IPS-18c (cell line): ENCODE data around the gene HRAS.

Source experiments
- H3K4me3 ChIP-seq: 2 replicates; pipeline ENCODE4 v1.7.0; 2013; ENCODE audit warnings: low read depth, mild to moderate bottlenecking, low read length, moderate library complexity; ENCODE audit not compliant: insufficient read depth
- H3K9me3 ChIP-seq: one replicate; pipeline ENCODE4 v1.6.1; 2013; ENCODE audit warnings: mild to moderate bottlenecking, low read length, moderate library complexity; ENCODE audit not compliant: control insufficient read depth, insufficient read depth

HRAS gene

DNA sequence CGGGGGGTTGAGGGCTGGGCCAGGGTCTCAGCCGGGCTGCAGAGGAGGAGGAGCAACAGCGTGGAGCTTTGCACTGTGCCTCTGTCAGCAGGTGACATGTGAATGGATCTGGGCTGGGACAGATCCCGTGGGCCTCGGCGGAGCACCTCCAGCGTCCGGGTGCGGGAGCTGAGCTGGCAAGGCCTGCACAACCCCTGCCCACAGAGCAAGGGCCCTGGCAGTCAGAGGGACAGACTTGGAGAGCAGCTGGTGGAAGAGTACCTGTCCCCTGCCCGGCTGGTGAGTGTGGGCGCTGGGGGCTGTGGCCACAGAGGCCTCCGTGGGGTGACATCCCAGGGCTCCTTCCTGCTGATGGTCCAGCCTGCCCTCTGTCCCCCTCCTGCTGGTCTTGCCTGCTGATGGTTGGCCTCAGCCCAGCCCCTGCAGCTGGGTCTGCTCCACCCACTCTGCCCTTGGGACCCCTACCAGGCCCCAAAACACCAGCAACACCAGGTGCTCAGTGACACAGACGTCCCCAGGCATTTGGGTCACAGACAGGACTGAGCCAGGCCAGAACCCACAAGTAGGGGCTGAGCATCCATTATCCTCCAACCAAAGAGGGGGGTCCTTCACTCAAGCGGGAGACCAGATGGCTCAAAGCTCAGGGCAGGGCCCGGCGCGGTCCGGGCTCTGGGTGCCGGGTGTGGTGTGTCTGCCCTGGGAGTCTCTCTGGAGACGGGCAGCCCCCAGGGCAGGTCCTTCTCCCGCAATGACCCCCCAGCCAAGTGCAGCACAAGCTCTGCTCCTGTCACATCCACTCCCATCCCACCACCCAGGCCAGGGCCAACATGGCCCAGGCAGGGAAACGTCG, 5.4 kb upstream of the HRAS start:
- Histone ChIP-seq H3K4me3 (no peak overlapping the region), H3K9me3 (no peaks in the 10 kb centered on the region)

DNA sequence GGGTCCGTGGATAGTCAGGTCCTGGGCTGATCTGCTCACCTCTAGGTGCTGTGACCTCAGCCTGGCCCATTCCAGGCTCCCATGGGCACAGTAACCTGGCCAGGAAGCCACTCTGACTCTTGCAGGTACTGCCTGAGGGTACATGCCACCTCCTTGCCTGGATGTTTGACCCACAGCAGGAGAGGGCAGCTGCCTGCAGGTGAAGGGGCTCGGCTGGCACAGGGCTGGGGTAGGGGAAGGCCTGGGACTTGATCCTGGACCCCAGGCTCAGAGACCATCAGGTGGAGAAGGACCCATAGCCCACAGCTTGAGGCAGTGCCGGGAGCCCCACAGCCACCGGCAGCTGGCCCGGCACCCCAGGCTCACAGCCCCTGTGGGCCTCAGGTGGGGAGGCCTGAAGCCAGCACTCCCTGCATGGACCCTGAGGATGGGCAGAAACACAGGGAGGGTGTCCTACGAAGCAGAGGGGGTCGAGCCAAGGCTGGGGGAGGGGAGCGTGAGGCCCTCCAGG, 4.7 kb upstream of the HRAS start:
- Histone ChIP-seq H3K9me3 (no peaks in the 10 kb centered on the region), H3K4me3 (no peak overlapping the region)

DNA sequence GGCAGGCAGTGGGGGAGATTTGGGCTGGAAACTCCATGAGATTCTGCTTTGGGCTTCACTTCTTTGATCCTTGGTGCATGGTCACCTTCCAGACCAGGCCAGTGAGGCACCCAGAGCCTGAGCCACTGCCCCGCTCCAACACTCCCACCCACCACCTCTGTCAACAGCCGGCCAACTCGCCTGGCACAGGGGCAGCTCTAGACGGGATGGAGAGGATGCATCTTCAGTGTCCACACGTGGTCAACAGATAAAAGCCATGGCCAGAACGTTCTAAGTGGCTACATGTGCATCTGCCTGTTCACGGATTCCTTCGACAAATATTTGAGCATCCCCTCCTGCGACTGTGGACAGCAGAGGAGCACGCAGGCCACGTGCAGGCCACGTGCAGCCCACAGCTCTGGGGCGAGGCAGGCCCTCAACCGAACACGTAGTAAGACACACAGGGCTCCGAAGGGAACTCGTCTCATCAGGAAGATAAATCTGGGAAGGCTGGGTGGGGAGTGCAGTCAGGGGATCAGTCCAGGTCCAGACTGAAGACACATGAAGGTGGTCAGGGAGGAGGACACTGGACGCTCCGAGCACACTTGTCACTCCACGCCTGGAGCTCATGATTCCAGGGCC, 3.2 kb upstream of the HRAS start:
- Histone ChIP-seq H3K9me3 (no peaks in the 10 kb centered on the region), H3K4me3 (0 out of 2 replicates have a peak overlapping the region, but pooled peaks have one; percentile 15)

DNA sequence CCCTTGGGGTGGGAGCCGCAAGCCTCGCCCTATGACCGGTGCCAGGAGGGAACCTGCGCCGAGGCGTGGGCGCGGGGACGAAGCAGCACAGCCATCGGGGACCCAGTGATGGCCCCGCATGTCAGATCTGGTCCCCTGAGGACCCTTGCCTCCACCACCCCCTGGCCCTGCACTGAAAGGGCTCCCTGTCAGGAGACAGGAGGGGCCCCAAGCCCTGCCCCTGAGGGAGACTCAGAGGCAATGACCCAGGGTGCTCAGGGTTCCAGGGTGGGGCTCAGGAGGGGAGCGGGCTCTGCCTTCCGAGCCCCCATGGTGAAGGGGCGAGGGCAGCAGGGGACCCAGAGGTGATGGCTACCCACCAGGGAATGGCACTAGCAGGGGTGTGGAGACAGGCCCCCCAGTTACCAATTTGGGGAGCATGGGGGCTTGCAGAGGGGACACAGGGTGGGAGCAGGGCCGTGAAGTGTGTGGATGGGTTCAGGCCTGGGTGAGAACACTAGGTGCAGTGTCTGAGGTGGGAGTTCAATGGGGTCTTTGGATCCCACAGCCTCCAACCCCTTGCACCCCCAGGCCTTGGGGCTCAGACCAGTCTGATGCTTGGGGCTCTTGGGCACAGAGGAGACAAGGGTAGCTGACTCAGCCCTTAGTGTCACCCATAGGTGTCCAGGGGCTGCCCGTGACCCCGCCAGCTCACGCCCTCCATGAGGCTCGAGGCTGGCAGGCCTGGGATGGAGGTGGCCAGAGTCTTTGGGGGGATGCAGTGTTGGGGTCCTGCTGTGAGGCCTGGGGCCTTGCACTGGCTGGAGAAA, 2.5 kb upstream of the HRAS start:
- peak overlapping the region; percentile 52 for H3K4me3 ChIP-seq
- no peaks in the 10 kb centered on the region for H3K9me3 ChIP-seq

DNA sequence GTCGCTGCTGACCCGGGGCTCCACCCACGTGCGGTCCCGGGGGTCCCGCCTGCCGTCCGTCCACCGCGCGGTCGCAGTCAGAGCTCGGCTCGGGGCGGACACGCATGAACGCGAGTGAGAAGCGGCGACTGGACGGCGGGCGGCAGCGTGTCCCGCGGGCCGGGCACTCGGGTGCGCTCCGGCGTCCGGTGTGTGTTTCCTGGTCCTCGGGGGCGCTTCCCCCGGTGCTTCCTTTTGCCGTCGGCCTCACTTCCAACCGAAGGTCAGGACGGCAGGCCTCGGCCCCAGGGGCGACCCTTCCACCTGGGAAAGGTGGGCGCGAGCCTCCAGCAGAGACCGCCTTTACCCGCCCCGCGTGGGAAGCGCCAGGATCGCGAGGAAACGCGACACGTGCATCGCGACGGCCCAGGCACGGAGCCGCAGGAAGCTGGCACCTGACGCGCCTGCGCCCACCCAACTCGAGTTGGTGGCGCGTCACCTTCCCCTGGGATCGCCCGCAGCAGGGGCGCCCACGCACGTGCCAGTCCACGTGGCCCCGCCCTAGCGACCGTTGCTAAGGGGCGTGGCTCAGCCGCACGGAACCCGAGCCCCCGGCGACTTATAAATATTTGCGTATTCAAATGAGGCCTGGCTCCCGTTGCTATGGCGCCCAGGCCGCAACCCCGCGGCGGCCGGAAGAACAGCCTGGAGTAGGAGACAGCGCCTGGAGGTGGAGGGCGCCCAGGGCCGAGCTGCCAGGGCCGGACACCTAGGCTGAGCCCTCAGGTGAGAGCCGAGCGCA, 1.7 kb upstream of the HRAS start, which contains the start of gene LRRC56:
LRRC56 (plus strand) TSS at position 687 of the 781 bp plus-strand sequence. CDS start 3,158 bp downstream, outside the sequence.
- Histone ChIP-seq H3K4me3 (peak within 1 kb of the TSS; percentile 52), H3K9me3 (no peaks in the 10 kb centered on the region)

DNA sequence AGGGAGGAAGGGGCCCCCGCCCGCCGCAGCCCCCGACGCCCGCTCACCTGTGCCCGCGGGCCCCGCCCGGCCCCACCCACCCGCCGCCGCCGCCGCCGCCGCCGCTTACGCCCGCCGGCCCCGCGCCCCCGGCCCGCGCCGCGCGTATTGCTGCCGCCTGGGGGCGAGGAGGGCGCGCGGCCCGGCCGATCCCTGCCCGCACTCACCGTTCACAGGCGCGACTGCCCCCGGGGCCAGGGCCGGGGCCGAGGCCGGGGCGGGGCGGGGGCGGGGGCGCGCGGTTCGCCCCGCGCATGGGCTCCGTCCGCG, 212 bp downstream of the HRAS start:
- Histone ChIP-seq H3K9me3 (no peaks in the 10 kb centered on the region), H3K4me3 (peak overlapping the region; percentile 80; the same call in 1 of the 2 replicates)

DNA sequence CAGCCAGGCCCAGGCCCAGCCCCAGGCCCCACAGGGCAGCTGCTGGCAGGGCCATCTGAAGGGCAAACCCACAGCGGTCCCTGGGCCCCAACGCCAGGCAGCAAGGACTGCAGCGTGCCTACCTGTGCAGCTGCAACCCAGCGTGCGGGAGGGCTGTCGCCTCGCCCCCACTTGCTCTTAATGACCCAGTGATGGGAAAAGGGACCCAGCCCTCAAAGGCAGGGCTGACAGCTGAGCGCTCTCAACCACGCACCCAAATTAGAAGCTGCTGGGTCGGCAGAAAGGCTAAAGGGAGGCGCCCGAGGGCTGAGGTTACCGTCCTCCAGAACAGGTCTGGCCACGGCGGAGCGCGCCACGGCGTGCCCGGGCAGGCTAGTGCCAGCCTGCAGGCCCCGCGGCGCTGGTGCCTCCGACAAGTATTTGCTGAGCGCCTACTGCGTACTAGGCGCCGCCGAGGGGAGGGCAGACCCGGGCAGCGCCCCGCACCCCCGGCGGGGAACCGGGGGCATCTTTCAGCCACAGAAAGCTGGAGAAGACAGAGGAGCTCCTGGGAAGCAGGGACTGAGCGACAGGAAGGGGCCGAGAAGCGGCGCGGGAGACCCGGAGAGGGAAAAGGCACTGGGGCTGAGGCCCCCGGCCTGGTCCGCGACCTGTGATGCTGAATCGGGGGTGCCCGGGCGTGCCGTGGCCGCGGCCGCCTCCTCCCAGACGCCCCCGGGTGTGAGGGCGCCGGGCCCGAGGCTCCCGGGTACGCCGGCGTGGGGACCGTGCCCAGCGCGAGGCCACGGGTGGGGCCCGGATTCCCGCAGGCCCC, 773 bp downstream of the HRAS start:
- Histone ChIP-seq H3K4me3 (peak overlapping the region; percentile 80), H3K9me3 (no peaks in the 10 kb centered on the region)

DNA sequence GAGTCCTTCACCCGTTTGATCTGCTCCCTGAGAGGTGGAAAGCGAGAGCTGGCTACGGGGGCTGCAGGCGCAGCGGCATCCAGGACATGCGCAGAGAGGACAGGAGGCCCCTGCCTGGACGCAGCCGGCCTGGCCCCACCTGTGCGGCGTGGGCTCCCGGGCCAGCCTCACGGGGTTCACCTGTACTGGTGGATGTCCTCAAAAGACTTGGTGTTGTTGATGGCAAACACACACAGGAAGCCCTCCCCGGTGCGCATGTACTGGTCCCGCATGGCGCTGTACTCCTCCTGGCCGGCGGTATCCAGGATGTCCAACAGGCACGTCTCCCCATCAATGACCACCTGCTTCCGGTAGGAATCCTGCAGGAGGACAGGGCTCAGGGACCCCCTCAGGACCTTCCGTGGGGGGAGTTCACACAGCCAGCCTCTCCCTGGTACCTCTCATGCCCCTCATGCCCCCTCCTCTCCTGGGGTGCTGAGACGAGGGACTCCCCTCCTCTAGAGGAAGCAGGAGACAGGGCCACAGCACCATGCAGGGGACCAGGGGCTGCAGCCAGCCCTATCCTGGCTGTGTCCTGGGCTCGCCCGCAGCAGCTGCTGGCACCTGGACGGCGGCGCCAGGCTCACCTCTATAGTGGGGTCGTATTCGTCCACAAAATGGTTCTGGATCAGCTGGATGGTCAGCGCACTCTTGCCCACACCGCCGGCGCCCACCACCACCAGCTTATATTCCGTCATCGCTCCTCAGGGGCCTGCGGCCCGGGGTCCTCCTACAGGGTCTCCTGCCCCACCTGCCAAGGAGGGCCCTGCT, 1.6 kb downstream of the HRAS start:
- H3K4me3 ChIP-seq: peak overlapping the region; percentile 80; the same call in 1 of the 2 replicates
- no peaks in the 10 kb centered on the region for H3K9me3 ChIP-seq

DNA sequence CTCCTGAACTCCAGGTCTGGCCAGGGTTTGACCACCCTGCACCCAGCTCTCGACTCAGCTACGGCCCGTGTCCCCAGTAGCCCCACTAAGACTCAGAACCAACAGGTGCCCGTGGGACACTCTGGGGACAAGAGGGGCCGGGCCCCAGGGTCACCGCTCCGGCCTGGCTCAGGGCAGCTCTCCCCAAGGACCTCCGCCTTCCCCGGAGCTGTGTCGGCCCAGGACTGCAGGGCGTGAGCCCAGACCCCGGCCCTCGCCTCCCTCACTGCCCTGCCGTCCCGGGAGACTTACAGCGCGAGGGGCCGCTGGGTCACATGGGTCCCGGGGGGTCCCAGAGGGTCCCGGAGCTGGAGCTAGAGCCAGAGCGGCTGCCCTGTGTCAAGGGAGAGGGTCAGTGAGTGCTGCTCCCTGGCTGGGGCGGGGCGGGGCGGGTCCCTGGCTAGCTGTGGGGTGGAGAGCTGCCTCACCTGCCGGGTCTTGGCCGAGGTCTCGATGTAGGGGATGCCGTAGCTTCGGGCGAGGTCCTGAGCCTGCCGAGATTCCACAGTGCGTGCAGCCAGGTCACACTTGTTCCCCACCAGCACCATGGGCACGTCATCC, 2.3 kb downstream of the HRAS start:
- H3K9me3 ChIP-seq: no peaks in the 10 kb centered on the region
- H3K4me3 ChIP-seq: no peak overlapping the region

DNA sequence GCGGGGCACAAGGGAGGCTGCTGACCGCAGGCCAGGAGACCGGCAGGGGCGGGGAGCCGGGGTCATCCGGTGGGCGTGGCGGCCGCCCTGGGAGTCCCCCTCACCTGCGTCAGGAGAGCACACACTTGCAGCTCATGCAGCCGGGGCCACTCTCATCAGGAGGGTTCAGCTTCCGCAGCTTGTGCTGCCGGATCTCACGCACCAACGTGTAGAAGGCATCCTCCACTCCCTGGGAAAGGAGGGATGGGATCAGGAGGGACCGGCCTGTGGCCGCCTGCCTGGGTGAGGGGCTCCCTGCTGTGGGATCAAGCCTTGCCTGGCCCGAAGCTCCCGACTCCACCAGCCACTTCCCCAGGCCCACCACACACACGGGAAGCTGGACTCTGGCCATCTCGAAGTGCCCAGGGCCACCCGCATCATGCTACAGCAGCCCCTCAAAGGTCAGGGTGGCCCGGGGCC, 2.8 kb downstream of the HRAS start:
- H3K9me3 ChIP-seq: no peaks in the 10 kb centered on the region
- no peak overlapping the region for H3K4me3 ChIP-seq

DNA sequence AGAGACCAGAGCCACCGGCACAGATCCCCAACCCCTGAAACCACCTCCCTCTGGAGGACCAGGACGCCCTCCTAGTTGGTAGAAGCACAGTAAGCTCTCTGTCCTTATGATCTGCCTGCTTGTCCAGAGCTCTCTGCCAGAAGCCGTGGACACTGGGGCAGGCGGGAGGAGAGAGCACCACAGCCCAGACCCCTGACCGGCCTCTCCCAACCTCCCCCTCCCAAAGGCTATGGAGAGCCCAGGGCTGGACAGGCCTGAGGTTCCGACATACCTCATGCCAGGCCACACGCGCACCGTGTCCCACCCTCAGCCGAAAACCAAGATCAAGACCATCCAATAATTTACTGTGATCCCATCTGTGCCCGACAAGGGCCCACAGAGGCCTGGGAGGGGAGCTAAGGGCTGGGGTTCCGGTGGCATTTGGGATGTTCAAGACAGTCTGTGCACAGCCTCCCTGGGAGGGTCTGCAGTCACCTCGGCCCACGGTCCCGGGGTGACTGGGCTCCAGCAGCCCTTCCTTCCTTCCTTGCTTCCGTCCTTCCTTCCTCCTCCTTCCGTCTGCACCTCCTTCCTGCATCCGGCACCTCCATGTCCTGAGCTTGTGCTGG, 3.4 kb downstream of the HRAS start:
- H3K9me3 ChIP-seq: no peaks in the 10 kb centered on the region
- H3K4me3 ChIP-seq: no peak overlapping the region

DNA sequence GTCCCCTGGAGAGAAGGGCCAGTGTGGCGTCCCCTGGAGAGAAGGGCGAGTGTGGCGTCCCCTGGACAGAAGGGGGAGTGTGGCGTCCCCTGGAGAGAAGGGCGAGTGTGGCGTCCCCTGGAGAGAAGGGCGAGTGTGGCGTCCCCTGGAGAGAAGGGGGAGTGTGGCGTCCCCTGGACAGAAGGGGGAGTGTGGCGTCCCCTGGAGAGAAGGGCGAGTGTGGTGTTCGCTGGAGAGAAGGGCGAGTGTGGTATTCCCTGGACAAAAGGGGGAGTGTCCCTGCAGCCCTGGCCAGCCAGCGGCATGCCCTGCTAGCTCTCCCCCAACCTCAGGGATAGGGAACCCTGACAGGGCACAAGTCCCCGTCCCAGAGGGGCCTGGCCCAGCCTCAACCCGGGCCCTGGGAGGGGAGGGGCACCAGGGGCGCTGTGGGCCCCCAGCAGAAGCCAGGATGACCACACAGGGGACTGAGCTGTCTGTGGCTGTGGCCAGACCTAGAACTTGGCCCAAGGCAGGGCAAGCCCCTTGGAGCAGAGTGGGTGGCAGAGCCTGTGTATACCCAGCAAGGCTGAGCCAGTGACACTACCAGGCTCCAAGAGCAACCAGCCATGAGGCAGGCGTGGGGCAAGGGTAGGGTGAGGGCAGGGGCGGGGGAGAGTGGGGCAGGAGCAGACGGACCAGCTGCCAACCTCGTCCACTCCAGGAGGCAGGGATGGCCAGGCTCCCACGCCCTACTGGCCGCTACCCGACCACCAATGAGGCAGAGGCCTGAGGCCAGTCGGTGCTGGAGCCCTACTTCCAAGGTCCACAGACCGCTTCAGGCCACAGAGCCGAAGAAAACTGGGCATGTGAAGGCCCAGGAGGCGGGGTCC, 4.2 kb downstream of the HRAS start:
- Histone ChIP-seq H3K9me3 (no peaks in the 10 kb centered on the region), H3K4me3 (no peak overlapping the region)

DNA sequence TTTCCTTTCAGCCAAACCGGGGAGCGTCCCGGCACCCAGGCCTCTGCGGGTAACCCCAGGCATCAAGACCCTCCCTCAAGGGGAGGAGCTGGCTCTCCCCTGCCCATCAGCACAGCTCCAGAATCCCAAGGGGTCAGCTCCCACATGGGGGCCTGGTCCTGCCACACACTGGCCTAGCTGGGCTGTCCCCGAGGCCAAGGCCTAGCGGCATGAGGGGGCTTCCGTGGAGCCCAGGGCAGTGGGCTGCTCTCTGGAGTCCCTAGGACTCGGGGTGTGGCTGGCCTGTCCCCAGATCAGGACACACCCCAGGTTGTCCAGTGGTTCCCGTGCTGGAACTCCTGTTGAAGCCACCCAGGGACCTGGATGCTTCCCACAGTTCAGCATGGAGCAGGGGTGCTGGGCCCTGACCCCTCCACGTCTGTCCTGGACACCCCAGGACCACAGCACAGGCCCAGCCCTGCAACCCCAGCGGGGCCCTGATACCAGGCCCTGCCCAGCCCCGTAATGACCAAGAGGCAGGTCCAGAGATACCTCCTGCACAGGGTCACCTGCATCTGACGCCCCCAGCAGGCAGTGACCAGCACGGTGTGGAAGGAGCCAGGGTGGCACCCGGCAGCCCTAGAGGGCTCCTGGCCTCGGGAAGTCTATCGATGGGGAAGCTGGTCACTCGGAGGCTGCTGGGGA, 5.5 kb downstream of the HRAS start:
- no peaks in the 10 kb centered on the region for H3K9me3 ChIP-seq
- no peak overlapping the region for H3K4me3 ChIP-seq
